CD4-positive, alpha-beta T cell treated with Interleukin-4 for 4 hours (primary cell): ENCODE data around the gene ARID2.
A peak's percentile ranks its signal among the peaks of the same experiment; 100 is the strongest.

Experiments used
- DNase-seq: peaks from one replicate; pipeline ENCODE4 v3.0.0-alpha.2; 2020

Gene ARID2

DNA sequence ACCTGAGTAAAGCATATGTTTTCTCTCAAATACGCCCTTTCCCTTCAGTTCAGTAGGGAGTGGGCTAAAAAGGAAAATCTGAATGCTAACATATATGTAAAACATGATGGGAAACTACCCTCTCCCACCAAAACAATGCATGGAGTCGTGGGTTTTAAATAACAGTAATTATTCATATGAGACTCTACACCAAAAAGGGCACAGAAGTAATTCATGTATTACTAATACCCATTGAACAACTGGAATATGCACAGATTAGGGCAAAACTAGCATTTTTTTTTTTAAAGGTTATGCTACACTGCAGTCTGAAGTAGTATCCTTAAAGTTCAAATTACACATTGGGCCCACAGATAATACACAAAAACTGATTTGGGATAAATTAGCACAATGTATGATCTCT is 8.1 kb upstream of the ARID2 start:
- DNase-seq, result no peak

DNA sequence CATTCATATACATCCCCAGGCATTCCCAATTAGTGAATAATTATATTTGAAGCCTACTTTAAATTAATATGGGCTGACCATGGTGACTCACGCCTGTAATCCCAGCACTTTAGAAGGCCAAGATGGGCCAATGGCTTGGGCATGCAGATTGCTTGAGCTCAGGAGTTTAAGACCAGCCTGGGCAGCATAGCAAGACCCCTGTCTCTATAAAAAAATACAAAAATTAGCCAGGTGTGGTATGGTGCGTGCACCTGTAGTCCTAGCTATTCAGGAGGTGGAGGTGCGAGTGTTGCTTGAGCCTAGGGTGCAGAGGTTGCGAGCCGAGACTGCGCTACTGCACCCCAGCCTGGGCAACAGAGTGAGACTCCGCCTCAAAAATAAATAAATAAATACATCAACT is 7.6 kb upstream of the ARID2 start:
- no peak for DNase-seq

DNA sequence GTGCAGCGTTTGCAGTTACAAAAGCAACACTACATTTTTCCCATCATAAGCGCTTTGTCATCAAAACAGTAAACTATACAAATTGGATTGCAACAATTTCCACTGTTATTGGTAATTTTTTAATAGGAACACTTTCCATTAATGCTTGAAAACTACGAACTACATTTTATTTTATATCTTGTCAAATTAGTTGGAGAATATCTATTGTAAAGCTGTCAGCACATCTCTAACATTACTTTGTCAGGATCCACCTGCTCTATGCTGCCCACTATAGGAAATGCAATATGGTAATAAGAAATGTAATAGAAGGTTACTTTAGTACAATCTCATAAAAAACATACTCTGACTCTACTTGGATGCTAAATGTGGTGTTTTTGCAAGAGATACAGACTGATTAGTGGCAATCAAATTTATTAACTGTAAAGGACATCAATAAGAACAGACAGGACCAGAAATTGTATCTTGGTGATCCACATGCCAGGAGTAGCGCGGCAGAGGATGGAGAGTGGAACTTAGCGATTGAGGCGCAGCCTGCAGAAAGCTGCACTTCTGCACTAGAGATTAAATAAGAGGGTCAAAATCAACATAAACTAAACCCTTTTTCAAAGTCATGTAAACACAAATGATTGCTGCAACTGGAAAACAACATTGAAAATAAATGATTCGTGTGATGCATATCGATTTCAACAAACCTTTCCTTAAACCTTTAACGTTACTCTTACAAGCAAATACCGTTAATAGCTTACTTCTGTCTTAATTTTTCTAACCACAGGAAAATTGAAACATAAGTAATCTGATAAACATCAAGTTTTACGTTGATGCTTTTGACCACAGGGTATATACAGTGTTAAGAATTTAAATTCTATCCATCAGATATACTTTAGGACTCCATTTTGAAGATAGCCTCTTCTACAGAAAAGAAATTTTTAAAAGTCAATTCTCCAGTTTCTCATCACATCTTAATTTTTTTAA is 3.6 kb upstream of the ARID2 start:
- peak; percentile 70 for DNase-seq

DNA sequence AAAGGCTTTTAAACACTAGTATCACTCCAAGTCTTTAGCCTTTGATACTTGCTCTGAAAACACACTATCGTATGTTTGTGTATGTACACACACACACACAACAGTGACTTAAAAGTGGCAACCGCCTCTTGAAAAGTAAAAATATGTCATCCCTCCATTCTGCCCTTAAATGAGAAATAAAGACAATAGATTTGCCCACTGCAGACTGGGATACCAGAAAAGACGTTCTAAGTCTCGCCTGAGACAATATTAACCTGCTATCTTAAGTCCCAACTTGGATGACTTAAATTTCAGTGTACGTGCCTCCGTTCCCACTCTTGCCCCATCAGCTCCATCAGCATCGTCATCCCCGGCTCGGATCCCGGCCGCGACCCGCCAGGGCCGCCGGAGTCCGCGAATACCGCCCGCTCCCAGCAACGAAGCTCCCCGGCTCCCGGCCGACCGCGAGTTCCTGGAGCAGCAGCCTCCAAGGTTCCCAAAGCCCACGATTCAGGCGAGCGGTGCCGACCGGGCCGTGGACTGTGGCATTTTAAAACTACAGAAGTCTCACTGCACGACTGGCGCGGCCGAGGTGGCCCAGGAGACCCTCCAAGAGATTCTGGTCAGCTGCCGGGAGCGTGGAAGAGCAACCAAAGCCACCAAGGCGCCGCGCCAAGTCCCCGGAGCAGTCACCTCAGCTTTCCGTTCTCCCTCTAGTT is 2.8 kb upstream of the ARID2 start:
- DNase-seq, result no peak

- DNase-seq, result peak; percentile 94
Observed at GRCh38 chr12:45727301-45727979, 2.1 kb upstream of the ARID2 start.

DNA sequence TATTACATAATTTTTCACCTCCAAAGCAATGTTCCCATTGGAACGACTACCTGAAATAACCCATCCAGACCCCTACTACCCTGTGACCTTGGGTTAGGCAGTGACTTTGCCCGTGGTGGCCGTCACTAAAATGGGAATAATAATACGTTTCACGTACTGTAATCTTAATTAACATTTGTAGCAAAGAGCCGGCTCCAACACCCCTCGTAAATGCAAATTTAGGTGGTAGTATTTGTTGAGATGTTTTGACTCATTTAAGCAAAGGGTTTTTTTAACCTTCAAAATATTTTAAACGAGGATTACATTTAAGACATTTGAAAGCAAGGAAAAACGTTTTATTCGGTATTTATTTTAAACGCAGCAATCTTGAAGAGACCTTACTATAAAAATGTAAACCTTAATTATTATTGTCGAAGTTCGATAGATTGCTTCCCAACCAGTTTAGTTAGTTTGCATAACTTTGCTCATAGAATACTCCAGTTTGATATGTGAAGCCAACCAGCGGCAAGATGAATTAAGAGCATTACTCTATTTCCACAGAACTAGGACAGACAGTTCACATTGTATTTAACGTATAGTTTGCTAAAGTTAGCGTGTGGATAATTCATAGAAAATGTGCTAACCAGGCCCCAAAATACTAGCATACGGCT is 1.4 kb upstream of the ARID2 start:
- no peak for DNase-seq

GRCh38 chr12:45728630-45729232 is 775 bp upstream of the ARID2 start:
- DNase-seq, result peak; percentile 99

DNA sequence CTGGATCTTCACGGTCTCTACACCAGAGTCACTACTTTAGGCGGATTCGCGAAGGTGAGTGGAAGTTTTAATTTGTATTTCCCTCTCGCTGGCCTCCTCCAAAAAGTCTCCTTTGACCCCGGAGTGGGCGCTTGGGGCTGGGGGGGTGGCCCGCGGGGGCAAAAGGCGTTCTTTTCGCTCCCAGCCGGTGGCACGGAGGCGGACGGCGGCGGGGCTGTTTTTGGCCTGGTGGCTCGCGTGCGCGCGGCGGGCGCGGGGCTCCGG is 510 bp downstream of the ARID2 start:
- DNase-seq, result no peak

DNA sequence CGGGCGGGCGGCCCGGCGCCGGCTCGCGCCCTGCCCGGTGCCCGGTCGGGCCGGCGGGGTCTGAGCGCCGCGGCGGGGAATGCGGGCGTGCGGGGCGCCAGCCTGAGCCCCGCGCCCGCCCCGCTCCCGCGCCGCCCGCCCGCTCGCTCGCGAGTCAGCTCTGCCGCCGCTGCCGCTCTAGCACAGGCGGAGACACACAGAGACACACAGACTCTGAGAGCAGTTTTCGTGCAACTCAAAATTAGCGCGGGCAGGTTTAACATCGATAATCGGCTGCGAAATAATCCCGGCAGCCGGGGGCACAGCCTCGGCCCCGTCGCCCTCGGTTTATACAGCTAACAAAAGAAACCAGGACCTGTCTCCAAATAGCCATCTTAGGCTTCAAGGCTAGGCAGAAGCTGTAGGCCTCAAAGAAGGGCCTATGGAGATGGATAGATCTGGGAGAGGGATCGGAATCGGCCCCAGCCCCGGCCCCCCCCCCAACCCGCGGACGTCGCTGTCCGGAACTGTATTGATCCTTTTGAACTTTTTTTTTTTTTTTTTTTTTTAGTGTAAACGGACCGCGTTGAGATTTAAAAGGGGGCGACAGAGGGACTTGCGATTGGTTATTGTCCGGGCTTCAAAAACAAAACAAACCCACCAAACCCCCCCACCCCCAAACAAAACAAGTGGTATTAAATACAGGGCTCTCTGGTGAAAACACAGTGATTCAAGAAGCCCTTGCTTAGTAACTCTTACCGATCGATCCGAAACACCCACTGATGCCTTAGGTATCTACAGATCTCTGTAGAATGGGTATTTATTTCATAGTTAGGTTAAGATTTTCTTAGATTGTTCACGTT is 1.1 kb downstream of the ARID2 start:
- peak; percentile 64 for DNase-seq

- DNase-seq, result no peak
Observed at GRCh38 chr12:45731190-45731775, 1.8 kb downstream of the ARID2 start.

DNA sequence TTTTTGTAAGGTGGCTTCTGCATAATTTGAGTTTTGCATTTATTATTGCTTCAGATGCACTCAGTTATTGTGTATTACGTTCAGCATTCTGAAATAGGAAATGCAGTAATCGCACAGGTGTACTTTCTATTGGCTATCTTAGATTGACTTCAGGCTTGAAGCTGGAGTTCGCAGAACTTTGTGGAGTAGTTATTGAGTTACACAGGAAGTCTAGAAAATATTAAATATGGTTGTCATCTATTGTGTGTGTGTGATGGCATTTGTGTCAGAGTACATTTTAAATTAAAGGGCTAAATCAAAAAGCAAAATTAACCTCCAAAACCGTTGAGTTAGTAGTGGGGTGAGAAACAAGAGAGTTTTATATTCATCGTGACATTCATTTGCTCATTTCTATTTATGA is 2.7 kb downstream of the ARID2 start:
- peak; percentile 59 for DNase-seq

DNA sequence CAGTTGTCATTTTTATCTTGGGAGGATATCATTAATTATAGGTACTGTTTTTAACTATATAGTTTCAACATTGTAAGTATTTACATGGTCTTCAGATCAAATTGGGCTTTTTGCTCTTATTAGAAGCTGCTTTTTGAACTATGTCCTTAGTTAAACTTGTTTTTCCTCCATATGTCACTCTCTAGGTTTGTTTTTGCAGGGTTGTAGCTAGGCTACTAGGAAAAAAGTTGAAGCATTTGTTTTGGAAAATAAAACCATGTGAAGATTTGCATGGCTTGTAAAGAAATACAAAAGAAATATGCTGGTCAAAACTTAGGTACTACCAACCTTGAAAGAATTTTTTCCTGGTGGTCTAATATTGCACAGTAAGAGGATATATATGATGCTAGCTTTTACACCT is 3.4 kb downstream of the ARID2 start:
- no peak for DNase-seq

GRCh38 chr12:45737638-45738037 is 8.1 kb downstream of the ARID2 start:
- DNase-seq, result no peak

DNA sequence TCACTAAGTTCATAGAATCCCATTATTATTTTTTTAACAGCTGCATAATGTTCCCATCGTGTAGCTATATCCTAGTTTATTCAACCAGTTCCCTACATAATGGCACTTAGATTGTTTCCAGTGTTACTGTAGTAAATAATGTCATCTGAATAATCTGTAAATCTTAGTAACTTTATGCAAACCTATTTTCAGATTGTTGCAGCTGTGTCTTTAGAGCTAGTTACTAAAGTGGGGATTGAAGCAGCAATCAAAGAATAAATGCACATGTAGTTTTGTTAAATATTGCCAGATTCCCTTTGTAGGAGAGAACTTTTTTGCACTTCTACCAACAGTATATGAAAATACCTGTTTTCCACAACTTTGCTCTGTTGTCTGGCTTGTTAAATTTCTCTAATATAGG is 13.1 kb downstream of the ARID2 start:
- DNase-seq, result no peak

GRCh38 chr12:45743247-45743646 is 13.7 kb downstream of the ARID2 start:
- DNase-seq, result no peak

DNA sequence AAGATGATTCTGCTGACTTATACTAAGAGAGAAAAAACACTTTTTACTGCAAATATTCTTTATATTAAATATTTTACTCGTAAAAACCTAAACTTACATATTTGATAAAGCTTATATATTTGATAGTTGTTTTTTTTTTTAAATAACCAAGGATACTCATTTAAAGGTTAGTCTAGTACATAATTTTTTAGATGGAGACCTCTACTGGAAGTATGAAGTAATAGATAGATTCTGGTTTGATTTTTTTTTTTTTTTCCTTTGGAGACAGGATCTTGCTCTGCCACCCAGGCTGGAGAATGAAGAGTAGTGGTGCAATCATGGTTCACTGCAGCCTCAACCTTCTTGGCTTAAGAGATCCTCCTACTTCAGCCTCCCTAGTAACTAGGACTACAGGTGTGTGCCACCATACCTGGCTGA is 16.4 kb downstream of the ARID2 start:
- no peak for DNase-seq

DNA sequence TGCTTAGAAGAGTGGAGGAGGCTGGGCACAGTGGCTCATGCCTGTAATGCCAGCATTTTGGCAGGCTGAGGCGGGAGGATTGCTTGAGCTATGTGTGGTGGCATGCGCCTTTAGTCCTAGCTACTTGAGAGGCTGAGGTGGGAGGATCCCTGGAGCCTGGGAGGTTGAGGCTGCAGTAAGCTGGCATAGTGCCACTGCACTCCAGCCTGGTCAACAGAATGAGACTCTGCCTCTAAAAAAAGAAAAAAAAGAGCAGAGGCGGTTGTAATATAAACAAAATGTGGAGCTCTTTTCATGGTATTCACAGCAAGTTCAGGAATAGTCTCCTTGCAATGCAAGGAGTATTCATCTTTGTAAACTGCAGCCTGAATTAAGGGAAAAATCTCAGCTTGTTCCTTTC is 27.2 kb downstream of the ARID2 start:
- DNase-seq, result no peak

- DNase-seq, result no peak
Observed at GRCh38 chr12:45757172-45757571, 27.7 kb downstream of the ARID2 start.

- DNase-seq, result no peak
Observed at GRCh38 chr12:45760333-45760732, 30.8 kb downstream of the ARID2 start.

DNA sequence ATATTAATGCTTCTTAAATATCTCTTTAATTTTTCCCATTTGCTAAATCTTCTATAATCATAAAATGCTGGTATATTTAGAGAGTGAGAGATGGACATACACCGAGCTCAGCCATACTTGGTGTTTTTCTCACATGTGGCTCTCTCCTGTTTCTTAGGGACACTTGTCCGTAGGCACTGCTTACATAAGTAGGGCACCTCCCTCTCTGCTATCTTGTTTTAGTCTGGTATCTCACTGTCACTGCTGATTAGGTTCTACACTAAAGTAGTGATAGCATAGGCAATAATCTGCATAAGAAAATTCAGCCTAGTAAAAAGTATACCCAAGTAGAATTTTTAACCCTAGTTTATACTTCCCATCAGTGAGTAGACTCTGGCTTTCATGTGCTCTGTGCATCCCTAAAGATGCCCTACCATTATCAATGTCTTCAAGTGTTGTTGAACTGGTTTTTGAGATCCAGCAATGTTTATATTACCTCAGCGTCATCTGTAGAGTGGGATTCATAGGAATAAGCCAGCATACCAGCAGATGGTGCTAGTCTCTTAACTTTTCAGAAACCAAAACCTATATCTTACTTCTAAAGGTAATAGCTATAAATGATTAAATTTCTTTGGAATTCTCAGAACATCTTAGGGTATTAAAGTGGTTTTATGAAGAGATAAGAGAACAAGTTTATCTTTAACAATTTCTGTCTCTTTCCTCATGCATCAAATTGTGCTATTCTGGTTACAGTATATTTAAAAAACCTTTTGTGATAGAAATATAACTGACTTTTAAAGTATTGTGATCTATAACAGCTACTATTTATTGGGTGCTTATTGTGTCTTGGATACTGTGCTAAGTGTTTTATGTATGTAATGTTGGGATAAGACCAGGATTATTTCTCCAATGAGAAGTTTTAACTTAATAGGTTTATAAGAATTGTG is 32.9 kb downstream of the ARID2 start:
- DNase-seq, result peak; percentile 15
